KOPT-K1 (cell line): ENCODE measurements around the gene PIAS4.

Source experiments
- H3K27ac ChIP-seq: fragments of 200-600 bp; sonication (generic); 2 replicates; pipeline ENCODE4 v1.5.1; 2016; ENCODE audit warnings: antibody characterized with exemption, mild to moderate bottlenecking, low read depth, low read length; ENCODE audit not compliant: poor library complexity, severe bottlenecking
- H3K36me3 ChIP-seq: fragments of 200-600 bp; sonication (generic); 2 replicates; pipeline ENCODE4 v1.5.1; 2017; ENCODE audit warnings: antibody characterized with exemption, mild to moderate bottlenecking, low read length, moderate library complexity; ENCODE audit not compliant: insufficient read depth
- H3K9me3 ChIP-seq: fragments of 200-600 bp; sonication (generic); 2 replicates; pipeline ENCODE4 v1.5.1; 2017; ENCODE audit warnings: antibody characterized with exemption, low read length, mild to moderate bottlenecking; ENCODE audit not compliant: insufficient read depth, poor library complexity, severe bottlenecking

The PIAS4 gene

GRCh38 chr19:4061178-4061682 is 53.7 kb downstream of the PIAS4 start:
- no peaks in the 10 kb centered on the region for H3K9me3 ChIP-seq
- H3K27ac ChIP-seq = no peak overlapping the region
- H3K36me3 ChIP-seq = peaks cover 68% of the 10 kb centered on the region

GRCh38 chr19:4061683-4062418 is 54.3 kb downstream of the PIAS4 start:
- no peak overlapping the region for H3K27ac ChIP-seq
- peaks cover 63% of the 10 kb centered on the region for H3K36me3 ChIP-seq

GRCh38 chr19:4062419-4063368 is 55.2 kb downstream of the PIAS4 start:
- H3K36me3 ChIP-seq = peaks cover 56% of the 10 kb centered on the region
- no peaks in the 10 kb centered on the region for H3K9me3 ChIP-seq
- H3K27ac ChIP-seq = no peak overlapping the region

More at GRCh38 chr19:4061683-4062418, 54.3 kb downstream of the PIAS4 start:
- no peaks in the 10 kb centered on the region for H3K9me3 ChIP-seq

- peaks cover 52% of the 10 kb centered on the region for H3K36me3 ChIP-seq
- peak overlapping the region; percentile 93 for H3K27ac ChIP-seq
- H3K9me3 ChIP-seq = no peaks in the 10 kb centered on the region
Measured at GRCh38 chr19:4063369-4064148, 56.0 kb downstream of the PIAS4 start.

GRCh38 chr19:4064149-4064495 is 56.6 kb downstream of the PIAS4 start:
- Histone ChIP-seq H3K36me3 (peaks cover 47% of the 10 kb centered on the region), H3K9me3 (no peaks in the 10 kb centered on the region), H3K27ac (peak overlapping the region; percentile 93)

- peak overlapping the region; percentile 93 for H3K27ac ChIP-seq
Measured at GRCh38 chr19:4064496-4065260, 57.1 kb downstream of the PIAS4 start.

GRCh38 chr19:4065430-4066175 is 58.1 kb downstream of the PIAS4 start:
- Histone ChIP-seq H3K36me3 (peaks cover 38% of the 10 kb centered on the region), H3K9me3 (no peaks in the 10 kb centered on the region), H3K27ac (peak overlapping the region; percentile 97)

More at GRCh38 chr19:4064496-4065260, 57.1 kb downstream of the PIAS4 start:
- H3K9me3 ChIP-seq = no peaks in the 10 kb centered on the region
- peaks cover 44% of the 10 kb centered on the region for H3K36me3 ChIP-seq

- H3K36me3 ChIP-seq = peaks cover 33% of the 10 kb centered on the region
- no peaks in the 10 kb centered on the region for H3K9me3 ChIP-seq
- H3K27ac ChIP-seq = peak overlapping the region; percentile 97
Measured at GRCh38 chr19:4066176-4066606, 58.7 kb downstream of the PIAS4 start.

- H3K27ac ChIP-seq = peak within 1 kb of the TSS; percentile 97
Measured at GRCh38 chr19:4066682-4067395, 59.3 kb downstream of the PIAS4 start, which contains the start of gene ZBTB7A. Gene ZBTB7A, minus strand, starts transcription at chr19:4066899. Its CDS starts 11,667 bp downstream, at chr19:4055232.

GRCh38 chr19:4067396-4068046 is 60.0 kb downstream of the PIAS4 start:
- peak overlapping the region; percentile 97 for H3K27ac ChIP-seq
- H3K36me3 ChIP-seq = peaks cover 19% of the 10 kb centered on the region
- H3K9me3 ChIP-seq = no peaks in the 10 kb centered on the region

More at GRCh38 chr19:4066682-4067395, 59.3 kb downstream of the PIAS4 start, which contains the start of gene ZBTB7A:
- Histone ChIP-seq H3K36me3 (peaks cover 26% of the 10 kb centered on the region), H3K9me3 (no peaks in the 10 kb centered on the region)

- H3K36me3 ChIP-seq = peaks cover 11% of the 10 kb centered on the region; the same call in 1 of the 2 replicates
- peak overlapping the region; percentile 97 for H3K27ac ChIP-seq
- H3K9me3 ChIP-seq = no peaks in the 10 kb centered on the region
Measured at GRCh38 chr19:4068047-4068966, 60.8 kb downstream of the PIAS4 start.
